Activated CD4-positive, alpha-beta T cell treated with anti-CD3 and anti-CD28 coated beads for 1 hour (primary cell): ENCODE measurements around the gene FAH.

Experiments
- DNase-seq: peaks from one replicate; pipeline ENCODE4 v3.0.0-alpha.2; 2020

FAH gene

DNA sequence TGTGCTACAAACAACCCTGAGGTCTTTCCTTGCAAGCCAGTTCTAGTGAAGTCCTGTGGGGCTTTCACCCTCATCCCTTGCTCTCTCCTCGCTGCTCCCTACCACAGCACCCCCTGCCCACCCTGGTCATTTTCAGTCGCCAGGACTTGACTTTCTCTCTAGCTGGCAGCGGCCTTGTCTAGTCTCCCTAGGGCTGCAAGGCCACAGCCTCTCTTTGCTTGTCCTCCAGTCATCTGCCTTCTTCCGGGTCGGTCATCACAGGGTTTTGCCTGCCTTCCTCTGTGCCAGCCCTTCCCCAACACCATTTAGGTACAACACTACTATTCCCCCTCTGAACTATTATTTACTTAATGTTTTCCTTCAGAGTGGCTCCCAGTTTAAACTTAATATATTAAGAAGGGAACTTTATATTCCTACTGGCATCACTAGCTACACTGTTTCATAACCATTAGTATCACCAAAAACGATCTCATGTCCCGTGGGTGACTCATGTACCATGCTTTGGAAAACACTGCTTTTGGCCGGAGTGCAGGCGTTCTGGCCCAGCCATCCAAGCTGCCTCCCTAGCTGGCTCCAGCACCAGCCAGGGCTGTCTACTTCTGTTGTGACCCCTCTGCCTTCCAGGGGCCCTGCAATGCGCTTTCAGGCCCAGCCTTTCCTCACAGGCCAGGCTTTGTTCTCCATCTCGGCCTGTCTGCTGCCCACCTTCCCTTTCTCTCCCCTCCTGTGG, 21.4 kb downstream of the FAH start:
- no peak for DNase-seq

DNA sequence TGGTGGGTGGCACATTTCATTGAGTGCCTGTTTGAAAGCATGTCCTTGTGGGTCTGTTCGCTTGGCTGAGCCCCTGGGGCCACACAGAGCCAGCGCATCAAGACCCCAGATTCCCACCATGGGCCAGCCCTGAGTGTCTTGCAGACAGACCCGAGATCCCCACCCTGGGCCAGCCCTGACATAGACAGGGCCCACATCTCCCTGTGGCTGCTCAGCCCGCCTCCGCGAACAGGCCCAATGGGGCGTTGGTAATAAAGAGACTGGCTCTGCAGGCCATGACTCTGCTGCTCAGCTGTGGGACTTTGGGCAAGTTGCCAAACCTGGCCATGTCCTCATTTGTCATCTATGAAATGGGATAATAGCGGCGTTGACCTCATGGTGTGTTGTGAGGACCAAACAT, 22.6 kb downstream of the FAH start:
- no peak for DNase-seq

DNA sequence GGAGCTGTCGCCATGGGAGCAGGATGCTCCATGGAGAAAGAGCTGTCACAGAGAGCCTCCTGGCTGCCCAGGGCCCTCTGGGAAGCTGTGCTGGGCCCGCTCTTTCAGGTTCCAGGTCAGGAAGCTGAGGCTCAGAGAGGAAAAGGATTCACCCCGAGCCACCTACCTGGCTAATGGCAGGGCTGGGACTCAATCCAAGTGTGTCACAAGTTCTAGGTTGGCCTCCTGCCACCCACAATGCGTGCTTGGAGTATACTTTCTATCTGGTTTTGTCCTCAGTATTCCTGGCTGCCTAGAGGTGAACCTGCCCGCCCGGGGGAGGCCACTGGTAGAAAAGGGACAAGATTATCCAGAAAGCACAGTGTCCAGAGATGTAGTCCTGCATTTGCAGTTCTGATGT, 23.6 kb downstream of the FAH start:
- DNase-seq: no peak

DNA sequence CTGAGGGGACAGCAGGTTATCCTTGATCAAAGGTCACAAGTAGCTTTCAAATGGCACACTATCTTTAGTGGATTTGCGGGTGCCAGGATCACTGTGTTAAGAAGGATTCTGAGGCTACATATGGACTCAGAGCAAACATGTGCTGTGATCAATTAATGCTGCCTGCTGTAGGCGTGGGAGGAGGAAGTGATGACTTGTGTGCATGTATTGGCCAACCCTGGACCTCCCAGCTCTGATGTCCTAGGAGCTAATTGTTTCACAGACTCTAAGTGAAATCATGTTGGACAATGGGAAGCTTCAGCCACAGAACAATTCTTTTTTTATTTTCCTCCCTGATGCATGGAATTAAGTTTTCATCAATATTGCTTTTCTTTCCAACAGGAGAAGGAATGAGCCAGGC, 24.4 kb downstream of the FAH start:
- DNase-seq: no peak

DNA sequence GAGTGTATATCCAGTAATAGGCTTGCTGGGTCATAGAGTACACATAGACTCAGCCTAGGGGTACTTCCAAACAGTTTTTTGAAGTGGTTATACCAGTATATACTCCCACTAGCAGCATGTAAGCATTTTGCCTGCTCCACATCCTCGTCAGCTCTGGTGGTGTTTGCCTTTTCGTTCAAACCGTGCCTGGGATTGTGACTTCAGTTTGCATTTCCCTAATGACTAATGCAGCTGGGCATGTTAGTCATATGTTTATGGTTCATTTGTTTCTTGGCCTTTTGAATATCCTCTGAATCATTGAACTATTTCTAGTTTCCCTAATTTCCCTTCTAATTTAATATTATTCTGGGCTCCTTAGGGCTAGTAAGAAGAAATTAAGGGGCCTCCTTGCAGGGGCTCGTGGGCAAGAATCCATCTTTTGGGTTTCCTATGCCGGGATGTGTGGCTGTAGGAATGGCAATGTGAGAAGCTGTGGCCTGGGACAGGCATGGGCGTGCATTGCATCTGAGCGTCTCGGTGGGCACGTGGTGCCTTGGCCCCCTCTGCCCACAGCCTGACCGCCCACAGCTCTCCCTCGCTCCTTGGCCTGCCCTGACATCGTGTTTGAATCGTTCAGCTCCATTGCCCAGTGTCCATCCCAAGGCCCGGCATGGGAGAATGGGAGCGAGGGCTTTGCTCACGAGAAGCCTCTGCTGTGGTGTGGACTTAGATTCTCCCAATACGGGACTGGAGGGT, 26.4 kb downstream of the FAH start:
- DNase-seq: no peak

DNA sequence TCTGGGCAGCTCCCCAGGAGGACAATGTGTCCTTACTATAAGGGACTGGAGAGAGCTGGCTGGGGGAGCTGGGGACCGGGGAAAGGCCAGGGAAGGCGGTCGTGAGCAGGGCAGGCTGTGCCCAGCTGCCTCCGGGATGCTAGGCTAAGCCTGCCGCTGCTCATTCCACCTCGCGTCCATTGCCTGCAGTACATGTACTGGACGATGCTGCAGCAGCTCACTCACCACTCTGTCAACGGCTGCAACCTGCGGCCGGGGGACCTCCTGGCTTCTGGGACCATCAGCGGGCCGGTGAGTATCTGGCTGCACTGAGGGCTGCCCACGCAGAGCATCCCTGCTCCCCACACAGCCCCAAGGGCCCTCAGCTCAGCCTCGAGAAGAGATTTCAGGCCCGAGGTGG, 27.1 kb downstream of the FAH start:
- no peak for DNase-seq

DNA sequence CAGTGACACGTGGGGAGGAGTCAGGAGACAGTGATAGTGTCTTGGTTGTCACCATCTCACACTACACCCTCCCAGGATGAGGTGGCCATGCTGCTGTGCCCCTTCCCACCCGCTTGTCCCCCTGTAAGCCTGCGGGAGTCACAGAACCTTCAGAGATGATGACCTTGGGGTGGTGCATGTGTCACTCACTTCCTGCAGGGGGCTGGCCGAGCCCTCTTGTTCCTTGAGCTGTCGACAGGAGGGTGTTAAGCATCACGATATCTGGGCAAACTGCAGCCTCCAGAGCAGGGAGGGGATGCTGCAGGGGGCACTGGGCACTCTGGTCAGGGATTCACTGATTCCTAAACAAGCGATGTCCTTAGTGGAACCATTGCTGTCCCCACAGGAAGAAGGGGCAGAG, 27.7 kb downstream of the FAH start:
- no peak for DNase-seq

DNA sequence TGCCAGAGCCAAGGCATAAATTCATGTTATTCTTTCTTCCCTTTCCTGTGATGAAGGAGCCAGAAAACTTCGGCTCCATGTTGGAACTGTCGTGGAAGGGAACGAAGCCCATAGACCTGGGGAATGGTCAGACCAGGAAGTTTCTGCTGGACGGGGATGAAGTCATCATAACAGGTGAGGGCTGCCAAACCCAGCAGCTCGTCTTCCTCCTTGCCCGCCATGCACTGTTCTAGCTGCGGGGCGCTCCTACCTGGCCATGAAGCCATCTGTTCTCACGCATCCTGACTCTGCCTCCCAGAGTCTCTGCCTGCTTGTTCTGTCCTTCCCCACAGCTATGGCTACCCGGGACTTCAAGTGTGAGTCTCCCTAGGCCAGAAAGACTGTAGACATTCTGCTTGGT, 28.2 kb downstream of the FAH start:
- no peak for DNase-seq

DNA sequence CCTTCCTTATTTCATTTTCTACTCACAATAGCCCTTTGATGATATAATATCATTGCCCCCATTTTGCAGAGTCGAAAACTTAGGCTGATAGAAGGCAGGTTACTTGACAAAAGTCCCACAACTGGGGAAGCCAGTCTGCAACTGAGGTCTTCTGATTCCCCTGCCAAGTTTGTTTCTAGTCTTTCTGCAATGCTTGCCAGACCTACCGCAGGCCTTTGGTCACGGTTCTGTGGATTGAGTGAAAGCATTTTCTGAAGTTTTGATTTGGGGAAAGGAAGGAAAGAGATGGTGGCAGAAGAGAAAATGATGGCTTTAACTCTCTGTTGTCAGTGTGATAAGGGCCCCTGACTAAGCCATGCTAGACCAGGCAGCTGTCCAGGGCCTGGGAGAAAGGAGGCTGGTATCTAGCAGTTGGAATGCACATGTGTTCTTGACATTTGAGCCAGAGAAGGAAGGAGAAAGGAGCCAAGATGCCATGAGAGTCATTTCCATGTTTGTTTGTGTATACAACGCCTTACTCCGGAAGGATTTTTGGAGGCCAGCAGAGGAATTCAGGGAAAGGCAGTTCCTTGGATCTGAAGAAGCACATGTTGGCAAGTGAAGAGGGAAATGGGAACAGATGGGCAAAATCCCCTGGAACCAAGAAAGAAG, 29.9 kb downstream of the FAH start:
- DNase-seq: no peak

DNA sequence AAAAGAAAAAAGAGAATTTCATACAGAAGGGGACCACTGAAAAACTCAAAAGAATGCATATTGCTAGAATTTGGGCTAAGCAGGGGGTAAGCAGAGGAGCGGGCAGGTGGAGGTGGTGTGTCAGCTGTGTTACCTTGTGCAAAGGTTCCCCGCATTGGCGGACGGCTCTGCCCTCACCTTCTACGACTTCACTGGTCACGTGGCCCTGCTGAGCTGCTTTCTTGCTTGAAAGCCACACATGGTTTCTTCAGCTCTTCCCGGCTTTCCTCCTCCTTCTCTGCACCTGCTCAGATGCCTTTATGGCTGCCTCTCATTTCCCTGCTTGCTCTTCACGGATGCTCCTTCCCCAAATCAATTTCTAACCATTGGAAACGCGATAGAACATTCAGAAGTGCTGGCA, 30.5 kb downstream of the FAH start:
- no peak for DNase-seq

DNA sequence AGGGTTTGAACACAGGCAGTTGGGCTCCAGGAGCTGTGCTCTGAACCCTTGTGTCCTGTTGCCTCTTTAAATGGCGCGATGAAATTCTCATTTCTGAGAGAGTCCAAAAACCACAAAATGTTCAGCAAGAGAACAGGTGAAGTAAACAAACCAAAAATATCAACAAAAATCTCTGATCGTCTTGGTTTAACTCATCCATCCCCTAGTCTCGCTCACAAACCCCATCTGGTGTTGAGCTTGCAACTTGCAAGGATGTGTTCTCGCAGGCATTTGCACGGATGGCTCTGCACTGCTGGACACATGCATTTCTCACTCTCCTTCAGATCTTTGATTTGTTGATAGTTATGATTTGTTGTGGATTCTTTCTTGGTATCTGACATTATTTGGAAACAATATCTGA, 31.1 kb downstream of the FAH start:
- no peak for DNase-seq

DNA sequence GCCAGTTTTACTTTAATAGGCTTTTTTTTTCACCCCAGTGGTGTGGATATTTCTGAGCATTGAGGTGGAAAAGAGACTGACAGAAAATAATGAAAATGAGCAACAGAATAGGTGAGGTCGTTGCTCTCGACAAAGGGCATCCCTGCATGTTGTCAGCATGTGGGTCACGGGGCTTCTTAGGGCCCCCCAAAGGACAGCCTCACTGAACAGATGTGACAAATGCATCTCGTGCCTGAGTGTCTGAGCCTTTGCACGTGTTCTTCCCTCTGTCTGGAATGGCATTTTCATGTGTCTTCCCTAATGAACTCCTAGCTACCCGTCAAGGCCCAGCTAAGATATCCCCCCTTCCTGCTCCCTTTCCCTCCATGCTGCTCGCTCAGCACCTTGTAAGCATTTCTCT, 31.8 kb downstream of the FAH start:
- DNase-seq: no peak

DNA sequence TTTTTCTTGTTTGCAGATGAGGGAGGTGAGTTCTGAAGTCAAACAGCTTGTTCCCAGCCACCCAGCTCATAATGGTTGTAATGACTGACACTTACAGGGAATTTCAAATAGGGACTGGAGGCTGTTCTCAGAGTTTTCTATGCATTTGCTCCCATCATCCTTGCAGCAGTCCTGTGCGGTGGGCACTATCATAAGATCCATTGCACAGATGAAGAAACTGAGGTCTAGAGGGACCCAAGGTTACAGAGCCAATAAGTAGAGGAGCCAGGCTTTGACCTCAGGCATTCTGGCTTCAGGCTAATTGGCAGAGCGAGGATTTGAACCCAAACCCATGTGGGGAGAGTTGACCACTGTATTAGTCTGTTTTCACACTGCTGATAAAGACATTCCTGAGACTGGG, 32.4 kb downstream of the FAH start:
- DNase-seq: no peak

DNA sequence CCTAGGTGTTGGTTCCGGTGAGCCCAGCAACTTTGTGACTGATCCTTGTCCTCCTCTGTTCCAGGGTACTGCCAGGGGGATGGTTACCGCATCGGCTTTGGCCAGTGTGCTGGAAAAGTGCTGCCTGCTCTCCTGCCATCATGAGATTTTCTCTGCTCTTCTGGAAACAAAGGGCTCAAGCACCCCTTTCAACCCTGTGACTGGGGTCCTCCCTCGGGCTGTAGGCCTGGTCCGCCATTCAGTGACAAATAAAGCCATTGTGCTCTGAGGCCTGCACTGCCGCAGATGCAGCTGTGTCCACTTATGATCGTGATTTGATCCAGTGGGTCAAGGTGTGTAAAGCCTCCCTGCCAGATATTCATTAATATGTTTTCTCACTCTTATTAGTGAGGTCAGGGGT, 33.3 kb downstream of the FAH start:
- no peak for DNase-seq

DNA sequence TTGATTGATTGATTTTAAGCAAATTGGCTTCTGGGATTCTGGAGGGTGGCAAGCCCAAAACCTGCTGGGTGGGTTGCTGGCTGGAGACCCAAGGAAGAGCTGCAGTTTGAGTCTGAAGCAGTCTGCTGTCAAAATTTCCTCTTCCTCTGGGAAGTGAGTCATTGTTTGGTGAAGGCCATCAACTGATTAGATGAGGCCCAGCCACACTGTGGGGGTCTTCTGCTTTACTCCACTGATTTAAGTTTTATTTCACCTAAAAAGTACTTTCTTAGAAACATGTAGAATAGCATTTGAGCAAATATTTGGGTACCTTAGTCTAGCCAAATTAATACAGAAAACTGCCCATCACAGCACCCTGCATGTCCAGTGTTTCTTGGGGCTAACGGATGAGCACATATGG, 33.8 kb downstream of the FAH start:
- no peak for DNase-seq

DNA sequence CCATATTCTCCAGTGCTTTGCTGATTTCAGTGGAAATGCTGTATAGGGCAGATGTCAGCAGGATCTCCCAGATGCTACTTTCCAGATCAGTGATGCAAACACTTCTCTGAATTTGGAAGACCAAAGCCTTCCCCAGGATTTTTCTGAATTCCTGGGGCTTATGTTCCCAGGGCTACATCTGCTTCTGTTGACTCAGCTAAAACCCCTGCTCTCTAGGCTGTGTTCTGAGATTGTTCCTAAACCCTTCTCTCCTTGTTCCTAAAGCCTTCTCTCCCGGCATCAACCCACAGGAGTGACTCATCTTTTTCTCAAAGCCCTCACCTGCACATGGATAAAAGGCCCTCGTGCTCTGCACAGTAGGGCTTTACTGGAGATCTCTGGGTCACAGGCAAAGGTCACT, 35.5 kb downstream of the FAH start:
- no peak for DNase-seq

DNA sequence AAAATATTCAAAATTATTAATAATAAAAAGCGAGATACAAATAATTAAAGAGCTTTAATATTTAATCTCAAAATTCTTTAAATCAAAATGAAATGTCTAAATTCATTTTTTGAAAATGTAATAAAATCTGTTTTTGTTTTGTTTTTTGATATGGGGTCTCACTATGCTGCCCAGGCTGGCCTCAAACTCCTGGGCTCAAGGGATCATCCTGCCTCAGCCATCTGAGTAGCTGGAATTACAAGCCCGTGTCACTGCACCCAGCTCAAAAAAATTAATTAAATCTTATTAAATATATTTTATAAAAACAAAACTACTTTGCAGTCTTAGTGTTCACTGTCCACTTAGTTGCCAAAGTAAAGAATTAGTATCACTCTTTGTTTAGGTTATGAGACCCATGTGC, 38.4 kb downstream of the FAH start:
- no peak for DNase-seq

DNA sequence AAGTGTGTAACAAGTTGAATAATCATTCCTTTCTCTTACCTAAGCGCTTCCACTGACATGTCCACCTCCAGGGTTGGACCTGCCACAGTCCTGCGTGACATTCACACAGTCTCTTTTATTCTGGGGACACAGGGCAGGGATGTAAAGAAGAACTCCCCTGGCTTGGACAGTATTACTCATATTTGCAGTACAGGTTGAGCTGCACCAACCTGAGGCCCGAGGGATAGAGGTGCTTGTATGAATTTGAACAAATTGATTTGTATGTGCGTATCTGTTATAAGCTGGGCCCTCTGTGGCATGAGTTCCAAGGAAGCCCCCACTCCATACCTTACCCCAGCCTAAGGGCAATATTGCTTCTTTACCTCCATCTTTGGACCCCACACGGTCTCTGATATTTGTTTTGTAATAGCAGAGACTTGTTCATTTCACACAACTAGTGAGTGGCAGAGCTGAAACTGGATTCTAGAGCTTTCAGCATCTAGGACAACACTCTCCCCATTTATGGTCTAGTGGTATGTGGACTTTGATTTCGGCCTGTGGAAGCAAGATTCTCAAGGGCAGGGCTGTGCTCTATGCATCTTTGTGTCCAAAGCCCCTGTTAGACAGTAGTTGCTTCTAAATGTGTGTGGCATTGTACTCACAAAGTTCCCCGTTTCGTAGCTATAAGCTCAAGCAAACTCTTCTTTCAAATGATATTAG, 39.2 kb downstream of the FAH start:
- DNase-seq: no peak

DNA sequence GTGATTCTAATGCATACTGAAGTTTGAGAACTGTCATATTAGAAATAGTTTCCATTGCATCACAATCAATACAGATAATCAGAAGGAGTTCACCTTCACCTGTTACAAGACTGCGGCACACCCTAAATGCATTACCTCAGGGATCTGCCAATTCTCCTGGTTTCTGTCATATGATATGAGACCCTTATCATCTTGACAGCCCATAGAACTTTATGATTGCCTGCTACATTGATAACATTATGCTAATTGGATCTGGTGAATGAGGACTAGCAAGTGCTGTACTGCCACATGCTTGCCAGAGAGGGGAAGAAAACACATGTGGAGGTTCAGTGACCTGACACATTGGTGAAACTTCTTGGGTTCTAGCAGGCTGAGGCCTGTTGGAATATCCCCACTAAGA, 41.4 kb downstream of the FAH start:
- DNase-seq: no peak

DNA sequence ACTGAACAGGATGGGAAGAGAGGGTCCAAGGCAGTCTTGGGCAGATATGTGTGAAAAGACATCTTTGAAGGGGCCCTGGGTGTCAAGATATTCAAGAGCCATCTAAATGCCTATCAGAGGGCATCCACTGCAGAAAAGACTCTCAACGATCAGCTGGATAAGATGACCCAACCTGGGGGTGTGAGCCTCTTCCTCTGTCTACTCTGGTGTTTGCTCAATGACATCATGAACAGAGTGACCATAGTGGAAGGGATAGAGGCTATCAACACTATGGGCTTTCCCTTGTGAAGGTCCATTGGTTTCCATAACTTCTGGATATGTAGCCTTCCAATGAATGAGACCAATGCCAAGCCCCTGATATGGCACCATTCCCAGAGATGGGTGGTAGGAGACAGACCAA, 42.1 kb downstream of the FAH start:
- no peak for DNase-seq

DNA sequence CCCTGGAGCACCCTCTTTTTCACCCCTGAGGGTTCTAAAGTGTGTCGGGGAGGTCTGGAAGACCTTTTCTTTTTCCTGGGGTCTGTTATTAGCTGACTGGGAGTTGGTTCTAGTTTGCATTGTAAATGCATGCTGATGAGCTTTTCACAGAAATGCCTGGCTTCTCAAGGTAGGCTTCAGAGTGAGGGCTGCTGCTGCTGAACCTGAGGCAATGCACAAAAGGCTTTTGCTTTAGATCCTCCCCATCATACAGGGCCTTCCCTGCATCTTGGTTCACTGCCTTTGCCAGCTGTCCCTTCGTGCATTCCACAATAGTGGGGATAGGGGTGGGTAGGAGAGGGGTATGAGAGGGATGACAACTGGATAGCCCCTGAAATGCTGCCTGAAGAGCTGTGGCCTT, 46.6 kb downstream of the FAH start:
- DNase-seq: no peak

DNA sequence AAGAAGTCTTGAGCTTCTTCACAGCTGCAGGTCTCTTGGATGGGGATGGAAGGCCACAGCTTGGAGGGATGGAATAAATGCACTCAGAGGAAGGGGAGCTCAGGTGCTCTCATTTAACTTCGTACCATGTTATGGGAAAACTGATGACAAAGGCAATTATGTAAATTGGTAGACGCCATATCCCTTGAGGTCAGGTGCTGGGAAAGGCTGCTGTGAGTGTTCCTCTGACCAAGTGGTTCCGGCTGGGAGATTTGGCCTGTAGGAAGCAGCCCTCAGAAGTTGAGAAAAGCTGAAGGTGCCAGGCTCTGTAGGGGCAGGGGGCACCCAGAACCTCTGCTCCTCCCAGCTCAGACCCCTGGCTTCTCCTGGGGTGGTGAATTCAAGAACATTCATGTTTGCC, 47.1 kb downstream of the FAH start:
- no peak for DNase-seq

DNA sequence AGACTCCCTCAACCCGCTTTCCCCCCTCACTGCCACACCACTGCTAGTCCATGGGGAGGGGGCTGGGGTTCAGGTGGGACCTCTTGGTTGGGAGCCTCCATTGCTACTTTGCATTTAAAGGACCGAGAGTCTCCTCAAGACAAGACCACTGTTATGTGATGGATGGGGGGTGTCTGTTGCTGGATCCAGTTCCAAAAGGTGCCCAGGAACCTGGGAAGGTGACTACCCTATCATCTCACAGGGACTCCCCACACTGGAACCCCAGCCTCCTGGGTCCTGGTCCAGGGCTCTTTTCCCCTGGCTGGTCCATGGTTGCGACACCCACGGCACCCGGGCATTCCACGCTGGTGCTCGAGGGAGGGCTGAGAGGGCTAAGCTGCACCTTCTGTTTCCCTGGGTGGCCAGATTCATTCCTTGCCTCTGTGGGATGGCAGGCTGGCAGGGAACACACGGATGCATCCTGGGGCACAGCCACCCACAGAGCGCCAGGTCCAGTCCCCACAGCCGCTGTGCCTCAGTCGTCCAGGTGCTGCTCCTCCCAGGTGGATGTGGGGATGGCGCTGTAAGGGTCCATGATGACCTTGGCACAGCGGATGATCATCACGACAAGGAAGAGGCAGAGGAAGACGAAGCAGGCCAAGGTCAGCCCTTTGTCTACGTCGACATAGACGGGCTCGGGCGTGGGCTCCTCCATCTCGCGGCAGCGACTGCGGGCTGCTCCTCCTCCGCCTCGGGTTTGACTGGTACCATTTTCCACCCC, 48.6 kb downstream of the FAH start:
- DNase-seq: no peak
